Hepatocyte (in vitro differentiated cells): ENCODE measurements around the gene BAZ2B.

ENCODE experiments used
- CTCF ChIP-seq: fragments of 200-600 bp; sonication (generic); IDR thresholded peaks from 2 replicates; pipeline ENCODE4 v1.5.1; 2016; ENCODE audit warnings: antibody characterized with exemption, mild to moderate bottlenecking; ENCODE audit not compliant: poor library complexity
- EZH2 ChIP-seq: fragments of 200-600 bp; sonication (generic); IDR thresholded peaks from 2 replicates; pipeline ENCODE4 v1.6.1; 2016; ENCODE audit warnings: antibody characterized with exemption, mild to moderate bottlenecking, borderline replicate concordance

GRCh38 chr2:159558479-159558878 is 57.9 kb downstream of the BAZ2B start:
- TF ChIP-seq EZH2 (no peak), CTCF (no peak)
